Measurements from ENCODE around the gene TAF1. TPM values are rescaled to one million over a fixed set of nuclear protein-coding genes. Genes with fewer than 3 reads are reported as not detected.
"Not testable (repeated sequence)": the region's sequence is repeated elsewhere in the genome, so short reads cannot be mapped to it uniquely, and the experiment has no call there.

Gene TAF1
- total RNA-seq, 1 donor from 2014 or later: 33.9 TPM

GRCh38 chrX:71396576-71396975 is 30.4 kb downstream of the TAF1 start:
- Mint-ChIP-seq H3K9me3 (ENCODE audit: unreplicated experiment) (no peaks in the 10 kb centered on the region), H3K4me1 (ENCODE audit: unreplicated experiment) (no peaks in the 10 kb centered on the region), H3K36me3 (ENCODE audit: unreplicated experiment) (peaks cover 26% of the 10 kb centered on the region), H3K27me3 (ENCODE audit: unreplicated experiment) (no peaks in the 10 kb centered on the region), H3K4me3 (ENCODE audit: unreplicated experiment) (no peak overlapping the region), H3K27ac (ENCODE audit: unreplicated experiment) (no peak overlapping the region)
- TF ChIP-seq CTCF (IDR thresholded peaks at IDR 0.05): no peak
- DNase-seq (ENCODE audit: extremely low spot score, unreplicated experiment): no peak

DNA sequence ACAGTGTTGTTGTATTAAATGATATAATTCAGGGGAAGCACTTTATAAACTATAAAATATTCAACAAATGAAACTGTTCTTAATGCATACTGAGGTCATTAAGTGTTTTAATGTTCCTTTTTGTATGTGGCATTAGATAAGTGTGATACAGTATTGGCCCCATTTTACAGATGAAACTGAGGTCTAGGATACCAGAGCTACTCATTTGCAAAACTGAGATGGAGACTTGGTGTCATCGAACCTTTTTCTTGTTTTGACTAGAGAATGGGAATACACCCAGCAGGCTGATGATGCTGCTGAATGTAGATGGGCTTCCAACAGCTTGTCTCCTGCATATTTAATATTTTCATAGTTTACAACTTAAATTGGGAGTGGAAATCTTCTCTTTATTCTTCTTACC is 34.6 kb downstream of the TAF1 start:
- Mint-ChIP-seq H3K36me3 (ENCODE audit: unreplicated experiment) (peaks cover 17% of the 10 kb centered on the region), H3K9me3 (ENCODE audit: unreplicated experiment) (no peaks in the 10 kb centered on the region)

GRCh38 chrX:71416260-71416659 is 50.1 kb downstream of the TAF1 start:
- peaks cover 13% of the 10 kb centered on the region for H3K36me3 Mint-ChIP-seq (ENCODE audit: unreplicated experiment)
- H3K27me3 Mint-ChIP-seq (ENCODE audit: unreplicated experiment); H3K4me1 Mint-ChIP-seq (ENCODE audit: unreplicated experiment); H3K27ac Mint-ChIP-seq (ENCODE audit: unreplicated experiment); H3K4me3 Mint-ChIP-seq (ENCODE audit: unreplicated experiment); H3K9me3 Mint-ChIP-seq (ENCODE audit: unreplicated experiment); DNase-seq (ENCODE audit: extremely low spot score, unreplicated experiment): not testable (repeated sequence)

More for the DNA sequence above, 34.6 kb downstream of the TAF1 start:
- Mint-ChIP-seq H3K4me3 (ENCODE audit: unreplicated experiment) (no peak overlapping the region), H3K4me1 (ENCODE audit: unreplicated experiment) (no peaks in the 10 kb centered on the region), H3K27ac (ENCODE audit: unreplicated experiment) (no peak overlapping the region), H3K27me3 (ENCODE audit: unreplicated experiment) (no peaks in the 10 kb centered on the region)
- TF ChIP-seq CTCF (IDR thresholded peaks at IDR 0.05): no peak
- no peak for DNase-seq (ENCODE audit: extremely low spot score, unreplicated experiment)

DNA sequence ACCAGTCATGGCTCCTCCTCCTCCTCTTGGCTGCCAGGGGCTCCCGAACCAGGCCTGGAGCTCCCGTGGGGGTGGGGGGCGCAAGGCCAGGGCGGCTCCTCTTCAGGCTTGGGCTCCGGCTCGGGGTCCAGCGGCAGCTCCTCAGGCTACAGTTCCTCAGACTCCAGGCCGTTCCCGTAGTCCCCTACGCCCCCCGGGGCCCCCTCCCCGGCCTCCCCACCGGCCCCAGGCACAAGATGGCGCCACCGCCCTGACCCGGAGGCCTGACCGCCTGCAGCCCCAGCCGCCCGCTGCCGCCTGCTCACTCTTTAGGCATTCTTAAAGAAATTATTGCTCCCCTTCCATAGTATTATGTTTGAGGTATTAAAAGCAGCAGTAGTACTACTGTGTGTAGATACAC is 54.5 kb downstream of the TAF1 start:
- H3K9me3 Mint-ChIP-seq (ENCODE audit: unreplicated experiment): peaks cover 9% of the 10 kb centered on the region
- H3K36me3 Mint-ChIP-seq (ENCODE audit: unreplicated experiment): peaks cover 19% of the 10 kb centered on the region
- H3K4me1 Mint-ChIP-seq (ENCODE audit: unreplicated experiment): no peaks in the 10 kb centered on the region
- H3K27me3 Mint-ChIP-seq (ENCODE audit: unreplicated experiment): no peaks in the 10 kb centered on the region
- no peak overlapping the region for H3K27ac Mint-ChIP-seq (ENCODE audit: unreplicated experiment)
- DNase-seq (ENCODE audit: extremely low spot score, unreplicated experiment): no peak
- no peak for TF ChIP-seq CTCF (IDR thresholded peaks at IDR 0.05)
- no peak overlapping the region for H3K4me3 Mint-ChIP-seq (ENCODE audit: unreplicated experiment)

GRCh38 chrX:71432733-71433132 is 66.6 kb downstream of the TAF1 start:
- Mint-ChIP-seq H3K4me1 (ENCODE audit: unreplicated experiment) (no peaks in the 10 kb centered on the region), H3K27ac (ENCODE audit: unreplicated experiment) (no peak overlapping the region), H3K36me3 (ENCODE audit: unreplicated experiment) (peaks cover 13% of the 10 kb centered on the region), H3K4me3 (ENCODE audit: unreplicated experiment) (no peak overlapping the region), H3K27me3 (ENCODE audit: unreplicated experiment) (no peaks in the 10 kb centered on the region), H3K9me3 (ENCODE audit: unreplicated experiment) (peaks cover 15% of the 10 kb centered on the region)
- no peak for DNase-seq (ENCODE audit: extremely low spot score, unreplicated experiment)
- TF ChIP-seq CTCF (IDR thresholded peaks at IDR 0.05): no peak

GRCh38 chrX:71438750-71439149 is 72.6 kb downstream of the TAF1 start:
- no peak for DNase-seq (ENCODE audit: extremely low spot score, unreplicated experiment)
- Mint-ChIP-seq H3K9me3 (ENCODE audit: unreplicated experiment) (peaks cover 12% of the 10 kb centered on the region), H3K4me1 (ENCODE audit: unreplicated experiment) (no peaks in the 10 kb centered on the region), H3K4me3 (ENCODE audit: unreplicated experiment) (no peak overlapping the region), H3K27me3 (ENCODE audit: unreplicated experiment) (no peaks in the 10 kb centered on the region), H3K27ac (ENCODE audit: unreplicated experiment) (no peak overlapping the region), H3K36me3 (ENCODE audit: unreplicated experiment) (peaks cover 29% of the 10 kb centered on the region)
- TF ChIP-seq CTCF (IDR thresholded peaks at IDR 0.05): no peak

Data from osteocyte (in vitro differentiated cells).